ENCODE results near the gene TNP1. TPM values are rescaled to one million over a fixed set of nuclear protein-coding genes. Genes with fewer than 3 reads are reported as not detected.

The TNP1 gene
- total RNA-seq, 1 experiment from 2014 or later, result not detected

- Histone ChIP-seq H3K27ac (no peak overlapping the region), H3K9me3 (replicated peaks) (no peaks in the 10 kb centered on the region), H3K27me3 (replicated peaks) (peaks cover 2% of the 10 kb centered on the region; the same call in 1 of the 2 replicates), H3K36me3 (no peaks in the 10 kb centered on the region), H3K4me3 (no peak overlapping the region), H3K4me1 (replicated peaks) (no peaks in the 10 kb centered on the region)
- no peak for DNase-seq (ENCODE audit: low read depth in 1 of 2, low spot score in 2 of 2)
These were observed 6.7 kb upstream of the TNP1 start for GRCh38 chr2:216866515-216867095.

- Histone ChIP-seq H3K27ac (no peak overlapping the region), H3K4me3 (no peak overlapping the region)
- no peak for DNase-seq (ENCODE audit: low read depth in 1 of 2, low spot score in 2 of 2)
These were observed 5.8 kb upstream of the TNP1 start for GRCh38 chr2:216865658-216866057.

GRCh38 chr2:216863946-216864345, 4.1 kb upstream of the TNP1 start:
- H3K4me3 ChIP-seq, result no peak overlapping the region

More at GRCh38 chr2:216865658-216866057, 5.8 kb upstream of the TNP1 start:
- H3K27me3 ChIP-seq (replicated peaks), result peaks cover 2% of the 10 kb centered on the region; the same call in 1 of the 2 replicates
- H3K9me3 ChIP-seq (replicated peaks), result no peaks in the 10 kb centered on the region
- H3K4me1 ChIP-seq (replicated peaks), result no peaks in the 10 kb centered on the region
- H3K36me3 ChIP-seq, result no peaks in the 10 kb centered on the region

GRCh38 chr2:216862628-216863398, 2.9 kb upstream of the TNP1 start:
- Histone ChIP-seq H3K36me3 (no peaks in the 10 kb centered on the region), H3K4me3 (no peak overlapping the region), H3K27me3 (replicated peaks) (no peaks in the 10 kb centered on the region), H3K9me3 (replicated peaks) (no peaks in the 10 kb centered on the region), H3K4me1 (replicated peaks) (no peaks in the 10 kb centered on the region), H3K27ac (no peak overlapping the region)
- DNase-seq (ENCODE audit: low read depth in 1 of 2, low spot score in 2 of 2), result no peak

More at GRCh38 chr2:216863946-216864345, 4.1 kb upstream of the TNP1 start:
- no peaks in the 10 kb centered on the region for H3K36me3 ChIP-seq
- H3K27me3 ChIP-seq (replicated peaks), result peaks cover 2% of the 10 kb centered on the region; the same call in 1 of the 2 replicates
- no peak for DNase-seq (ENCODE audit: low read depth in 1 of 2, low spot score in 2 of 2)
- no peaks in the 10 kb centered on the region for H3K4me1 ChIP-seq (replicated peaks)
- no peak overlapping the region for H3K27ac ChIP-seq
- no peaks in the 10 kb centered on the region for H3K9me3 ChIP-seq (replicated peaks)

- no peak for DNase-seq (ENCODE audit: low read depth in 1 of 2, low spot score in 2 of 2)
These were observed 718 bp upstream of the TNP1 start for GRCh38 chr2:216860426-216861137.

GRCh38 chr2:216858312-216858711, 1.6 kb downstream of the TNP1 start:
- no peaks in the 10 kb centered on the region for H3K4me1 ChIP-seq (replicated peaks)
- H3K4me3 ChIP-seq, result no peak overlapping the region
- H3K27ac ChIP-seq, result no peak overlapping the region
- no peak for DNase-seq (ENCODE audit: low read depth in 1 of 2, low spot score in 2 of 2)
- H3K36me3 ChIP-seq, result no peaks in the 10 kb centered on the region
- H3K9me3 ChIP-seq (replicated peaks), result no peaks in the 10 kb centered on the region; the same call in 1 of the 2 replicates
- H3K27me3 ChIP-seq (replicated peaks), result no peaks in the 10 kb centered on the region

More at GRCh38 chr2:216860426-216861137, 718 bp upstream of the TNP1 start:
- Histone ChIP-seq H3K27me3 (replicated peaks) (no peaks in the 10 kb centered on the region), H3K4me3 (no peak overlapping the region), H3K9me3 (replicated peaks) (no peaks in the 10 kb centered on the region; the same call in 1 of the 2 replicates), H3K4me1 (replicated peaks) (no peaks in the 10 kb centered on the region), H3K27ac (no peak overlapping the region), H3K36me3 (no peaks in the 10 kb centered on the region)

- H3K4me1 ChIP-seq (replicated peaks), result no peaks in the 10 kb centered on the region
- no peaks in the 10 kb centered on the region; the same call in 1 of the 2 replicates for H3K9me3 ChIP-seq (replicated peaks)
- no peak overlapping the region for H3K4me3 ChIP-seq
- DNase-seq (ENCODE audit: low read depth in 1 of 2, low spot score in 2 of 2), result no peak
- H3K27ac ChIP-seq, result no peak overlapping the region
- no peaks in the 10 kb centered on the region for H3K36me3 ChIP-seq
- no peaks in the 10 kb centered on the region for H3K27me3 ChIP-seq (replicated peaks)
These were observed 2.7 kb downstream of the TNP1 start for GRCh38 chr2:216857131-216857550.

GRCh38 chr2:216856406-216857065, 3.3 kb downstream of the TNP1 start:
- no peak overlapping the region for H3K27ac ChIP-seq
- no peaks in the 10 kb centered on the region for H3K4me1 ChIP-seq (replicated peaks)
- no peak overlapping the region for H3K4me3 ChIP-seq
- DNase-seq (ENCODE audit: low read depth in 1 of 2, low spot score in 2 of 2), result no peak
- no peaks in the 10 kb centered on the region for H3K36me3 ChIP-seq
- H3K27me3 ChIP-seq (replicated peaks), result no peaks in the 10 kb centered on the region
- H3K9me3 ChIP-seq (replicated peaks), result no peaks in the 10 kb centered on the region; the same call in 1 of the 2 replicates

- no peak overlapping the region for H3K27ac ChIP-seq
- no peaks in the 10 kb centered on the region for H3K36me3 ChIP-seq
- H3K4me1 ChIP-seq (replicated peaks), result no peaks in the 10 kb centered on the region
- no peak for DNase-seq (ENCODE audit: low read depth in 1 of 2, low spot score in 2 of 2)
- no peaks in the 10 kb centered on the region for H3K27me3 ChIP-seq (replicated peaks)
- H3K4me3 ChIP-seq, result no peak overlapping the region
- no peaks in the 10 kb centered on the region; the same call in 1 of the 2 replicates for H3K9me3 ChIP-seq (replicated peaks)
These were observed 4.3 kb downstream of the TNP1 start for GRCh38 chr2:216855605-216856004.

GRCh38 chr2:216855079-216855478, 4.8 kb downstream of the TNP1 start:
- Histone ChIP-seq H3K4me1 (replicated peaks) (no peaks in the 10 kb centered on the region), H3K36me3 (no peaks in the 10 kb centered on the region), H3K27ac (no peak overlapping the region), H3K27me3 (replicated peaks) (no peaks in the 10 kb centered on the region), H3K4me3 (no peak overlapping the region), H3K9me3 (replicated peaks) (no peaks in the 10 kb centered on the region; the same call in 1 of the 2 replicates)
- DNase-seq (ENCODE audit: low read depth in 1 of 2, low spot score in 2 of 2), result no peak

GRCh38 chr2:216851486-216852090, 8.3 kb downstream of the TNP1 start:
- no peak for DNase-seq (ENCODE audit: low read depth in 1 of 2, low spot score in 2 of 2)
- H3K27ac ChIP-seq, result no peak overlapping the region
- H3K9me3 ChIP-seq (replicated peaks), result no peaks in the 10 kb centered on the region
- H3K4me3 ChIP-seq, result no peak overlapping the region
- no peaks in the 10 kb centered on the region for H3K4me1 ChIP-seq (replicated peaks)
- no peaks in the 10 kb centered on the region for H3K36me3 ChIP-seq
- 0 out of 2 replicates have a peak, but pooled peaks cover 3% of the 10 kb centered on the region for H3K27me3 ChIP-seq (replicated peaks)

- no peaks in the 10 kb centered on the region for H3K9me3 ChIP-seq (replicated peaks)
- no peak for DNase-seq (ENCODE audit: low read depth in 1 of 2, low spot score in 2 of 2)
These were observed 9.1 kb downstream of the TNP1 start for GRCh38 chr2:216850665-216851322.

More at GRCh38 chr2:216850665-216851322, 9.1 kb downstream of the TNP1 start:
- Histone ChIP-seq H3K4me3 (no peak overlapping the region), H3K27ac (no peak overlapping the region), H3K36me3 (no peaks in the 10 kb centered on the region), H3K27me3 (replicated peaks) (0 out of 2 replicates have a peak, but pooled peaks cover 3% of the 10 kb centered on the region), H3K4me1 (replicated peaks) (no peaks in the 10 kb centered on the region)
